ENCODE data around the gene SLC6A19. TPM values are rescaled to one million over a fixed set of nuclear protein-coding genes. Genes with fewer than 3 reads are reported as not detected.

The SLC6A19 gene
- total and polyA plus RNA-seq, 10 of the 15 experiments (the other 5 are each of a cell fraction or from before 2014, with no cell fraction given), result 0.01 to 0.03 TPM; not detected in 8

GRCh38 chr5:1167728-1168709 is 33.4 kb upstream of the SLC6A19 start (continued):
- TF ChIP-seq CTCF (IDR thresholded peaks at IDR 0.05 in 2 of 3, conservative IDR thresholded peaks at IDR 0.05 in 1 of 3; ENCODE audit: control insufficient read depth in 2 of 3, extremely low read depth in 1 of 3, insufficient read depth in 1 of 3, low read depth in 3 of 3, low read length in 3 of 3), result peak; percentile 71 to 89 (median 81)
- 0 out of 2 replicates have a peak, but pooled peaks have one; percentile 23 for TF ChIP-seq LARP7 (IDR thresholded peaks at IDR 0.05)
- no peak for TF ChIP-seq EP300 (IDR thresholded peaks at IDR 0.05; ENCODE audit: borderline replicate concordance in 1 of 2, control insufficient read depth in 1 of 2, low read depth in 2 of 2, low read length in 2 of 2)
- no peak for TF ChIP-seq SREBF2 (IDR thresholded peaks at IDR 0.05; ENCODE audit: low read length)
- no peak for TF ChIP-seq NFIC (IDR thresholded peaks at IDR 0.05; ENCODE audit: low read depth, low read length)
- no peak for TF ChIP-seq ZNF592 (IDR thresholded peaks at IDR 0.05)
- no peak for TF ChIP-seq SMAD5 (IDR thresholded peaks at IDR 0.05; ENCODE audit: low read depth)
- TF ChIP-seq POU2F2 (IDR thresholded peaks at IDR 0.05; ENCODE audit: borderline replicate concordance, low read depth, low read length), result 0 out of 3 replicates have a peak, but pooled peaks have one; percentile 18
- TF ChIP-seq HDAC2 (IDR thresholded peaks at IDR 0.05), result no peak
- 0 out of 2 replicates have a peak, but pooled peaks have one; percentile 34 for TF ChIP-seq CREM (IDR thresholded peaks at IDR 0.05; ENCODE audit: low read depth)
- TF ChIP-seq RUNX3 (IDR thresholded peaks at IDR 0.05; ENCODE audit: low read length), result peak; percentile 14; the same call in 1 of the 2 replicates
- peak; percentile 72 for TF ChIP-seq YY1 (IDR thresholded peaks at IDR 0.05; ENCODE audit: low read depth, low read length)
- no peak for TF ChIP-seq NR2C1 (IDR thresholded peaks at IDR 0.05)
- TF ChIP-seq FOXK2 (IDR thresholded peaks at IDR 0.05), result no peak
- TF ChIP-seq GATAD2B (conservative IDR thresholded peaks at IDR 0.05; ENCODE audit: low read depth), result 0 out of 2 replicates have a peak, but pooled peaks have one; percentile 17
- TF ChIP-seq TCF12 (IDR thresholded peaks at IDR 0.05; ENCODE audit: low read depth, low read length), result peak; percentile 72; the same call in 1 of the 2 replicates
- TF ChIP-seq NBN (IDR thresholded peaks at IDR 0.05), result 0 out of 2 replicates have a peak, but pooled peaks have one; percentile 26
- TF ChIP-seq FOXM1 (IDR thresholded peaks at IDR 0.05; ENCODE audit: low read depth, low read length), result 0 out of 2 replicates have a peak, but pooled peaks have one; percentile 44
- no peak for TF ChIP-seq USF1 (IDR thresholded peaks at IDR 0.05; ENCODE audit: borderline replicate concordance, extremely low read length, insufficient read depth, low read depth, low read length)
- TF ChIP-seq ZNF274 (IDR thresholded peaks at IDR 0.05; ENCODE audit: insufficient read depth, insufficient read length), result no peak
- TF ChIP-seq BCL11A (IDR thresholded peaks at IDR 0.05; ENCODE audit: low read depth, low read length), result no peak
- TF ChIP-seq BHLHE40 (IDR thresholded peaks at IDR 0.05; ENCODE audit: borderline replicate concordance in 1 of 2, low read depth in 2 of 2, low read length in 1 of 2), result 0 out of 4 replicates have a peak, but pooled peaks of 1 of the 2 experiments have one; percentile 5
- peak; percentile 75; the same call in 1 of the 2 replicates for TF ChIP-seq TCF3 (IDR thresholded peaks at IDR 0.05; ENCODE audit: borderline replicate concordance, insufficient read depth, low read depth, low read length)

Data from GM12878 (cell line).